ENCODE results near the gene AEBP2. TPM values are rescaled to one million over a fixed set of nuclear protein-coding genes. Genes with fewer than 3 reads are reported as not detected.
"Not testable (repeated sequence)": the region's sequence is repeated elsewhere in the genome, so short reads cannot be mapped to it uniquely, and the experiment has no call there.

The AEBP2 gene, protein sequence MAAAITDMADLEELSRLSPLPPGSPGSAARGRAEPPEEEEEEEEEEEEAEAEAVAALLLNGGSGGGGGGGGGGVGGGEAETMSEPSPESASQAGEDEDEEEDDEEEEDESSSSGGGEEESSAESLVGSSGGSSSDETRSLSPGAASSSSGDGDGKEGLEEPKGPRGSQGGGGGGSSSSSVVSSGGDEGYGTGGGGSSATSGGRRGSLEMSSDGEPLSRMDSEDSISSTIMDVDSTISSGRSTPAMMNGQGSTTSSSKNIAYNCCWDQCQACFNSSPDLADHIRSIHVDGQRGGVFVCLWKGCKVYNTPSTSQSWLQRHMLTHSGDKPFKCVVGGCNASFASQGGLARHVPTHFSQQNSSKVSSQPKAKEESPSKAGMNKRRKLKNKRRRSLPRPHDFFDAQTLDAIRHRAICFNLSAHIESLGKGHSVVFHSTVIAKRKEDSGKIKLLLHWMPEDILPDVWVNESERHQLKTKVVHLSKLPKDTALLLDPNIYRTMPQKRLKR
- 10.1 to 19.6 TPM (median 14.8 TPM) in 3 replicates for polyA plus RNA-seq
- 36.5 TPM for polyA plus RNA-seq (2011; ENCODE audit: low read depth)
- 15.9 and 26.4 TPM in 2 replicates for polyA plus RNA-seq (2011; cell fraction: cytosol; rRNA removed)
- 32.0 and 32.1 TPM in 2 replicates for polyA plus RNA-seq (2011; cell fraction: nucleus; rRNA removed)
- 21.5 and 22.7 TPM in 2 replicates for polyA plus RNA-seq (2012; ENCODE audit: low replicate concordance)
- 12.8 to 18.6 TPM (median 17.7 TPM) in 3 replicates for polyA minus RNA-seq
- polyA minus RNA-seq (2011; cell fraction: cytosol; rRNA and poly(A)+ RNA removed), result 8.8 TPM
- polyA minus RNA-seq (2011; cell fraction: nucleus; rRNA and poly(A)+ RNA removed), result 12.9 and 34.5 TPM in 2 replicates

DNA sequence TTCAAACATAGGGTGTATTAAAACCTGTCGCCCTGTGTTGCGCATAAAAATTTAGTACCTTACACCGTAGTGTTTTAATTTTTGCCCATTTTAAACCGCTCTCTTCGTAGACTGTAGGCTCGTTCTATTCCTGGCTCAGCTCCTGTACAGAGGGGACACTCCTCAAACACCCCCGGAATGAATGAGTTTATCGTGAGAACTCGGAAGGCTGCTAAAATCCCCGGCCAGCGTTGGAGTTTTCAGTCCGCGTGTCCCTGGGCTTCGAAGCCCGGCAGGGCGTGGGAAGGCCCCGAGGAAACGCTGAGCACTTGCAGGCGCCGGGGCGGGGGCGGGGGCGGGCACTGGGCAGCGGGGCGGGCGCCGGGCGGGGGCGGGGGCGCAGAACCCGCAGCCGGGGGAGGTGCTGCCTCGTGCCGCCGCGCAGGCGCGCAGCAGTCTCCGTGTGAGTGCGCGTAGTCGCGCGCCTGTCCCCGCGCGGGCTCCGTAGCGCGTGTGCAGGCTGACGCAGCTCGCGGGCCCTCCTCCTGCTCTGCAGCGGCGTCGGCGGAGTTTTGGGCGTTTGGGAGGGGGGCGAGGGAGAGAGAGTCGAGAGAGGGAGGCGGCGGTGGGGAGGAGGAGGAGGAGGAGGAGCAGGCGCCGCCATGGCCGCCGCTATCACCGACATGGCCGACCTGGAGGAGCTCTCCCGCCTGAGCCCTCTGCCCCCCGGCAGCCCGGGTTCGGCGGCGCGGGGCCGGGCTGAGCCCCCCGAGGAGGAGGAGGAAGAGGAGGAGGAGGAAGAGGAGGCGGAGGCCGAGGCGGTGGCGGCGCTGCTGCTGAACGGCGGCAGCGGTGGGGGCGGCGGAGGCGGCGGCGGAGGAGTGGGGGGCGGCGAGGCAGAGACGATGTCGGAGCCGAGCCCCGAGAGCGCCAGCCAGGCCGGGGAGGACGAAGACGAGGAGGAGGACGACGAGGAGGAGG is at the start of gene AEBP2:
TSS of gene AEBP2 (plus strand) at position 434 of the 960 bp plus-strand sequence. CDS start at position 642, 208 bp downstream.
- H2AFZ ChIP-seq (ENCODE audit: control insufficient read depth, low read length), result peak within 1 kb of the TSS; percentile 83
- peak; percentile 32 for DNase-seq (ENCODE audit: low read depth, low spot score)
- no peaks in the 10 kb centered on the region for H4K20me1 ChIP-seq (ENCODE audit: control insufficient read depth, extremely low read depth, insufficient read depth, low read length)
- H3K9ac ChIP-seq (ENCODE audit: control insufficient read depth, extremely low read depth, insufficient read depth, low read length), result peak within 1 kb of the TSS; percentile 94
- no peaks in the 10 kb centered on the region for H3K27me3 ChIP-seq (ENCODE audit: control insufficient read depth, extremely low read depth, insufficient read depth, low read length)
- no peak for TF ChIP-seq EZH2 (IDR thresholded peaks at IDR 0.05; ENCODE audit: low read length)
- TF ChIP-seq, protein P1, sequence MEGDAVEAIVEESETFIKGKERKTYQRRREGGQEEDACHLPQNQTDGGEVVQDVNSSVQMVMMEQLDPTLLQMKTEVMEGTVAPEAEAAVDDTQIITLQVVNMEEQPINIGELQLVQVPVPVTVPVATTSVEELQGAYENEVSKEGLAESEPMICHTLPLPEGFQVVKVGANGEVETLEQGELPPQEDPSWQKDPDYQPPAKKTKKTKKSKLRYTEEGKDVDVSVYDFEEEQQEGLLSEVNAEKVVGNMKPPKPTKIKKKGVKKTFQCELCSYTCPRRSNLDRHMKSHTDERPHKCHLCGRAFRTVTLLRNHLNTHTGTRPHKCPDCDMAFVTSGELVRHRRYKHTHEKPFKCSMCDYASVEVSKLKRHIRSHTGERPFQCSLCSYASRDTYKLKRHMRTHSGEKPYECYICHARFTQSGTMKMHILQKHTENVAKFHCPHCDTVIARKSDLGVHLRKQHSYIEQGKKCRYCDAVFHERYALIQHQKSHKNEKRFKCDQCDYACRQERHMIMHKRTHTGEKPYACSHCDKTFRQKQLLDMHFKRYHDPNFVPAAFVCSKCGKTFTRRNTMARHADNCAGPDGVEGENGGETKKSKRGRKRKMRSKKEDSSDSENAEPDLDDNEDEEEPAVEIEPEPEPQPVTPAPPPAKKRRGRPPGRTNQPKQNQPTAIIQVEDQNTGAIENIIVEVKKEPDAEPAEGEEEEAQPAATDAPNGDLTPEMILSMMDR (optimal IDR thresholded peaks at IDR 0.05 in 1 of 3, IDR thresholded peaks at IDR 0.05 in 1 of 3, conservative IDR thresholded peaks at IDR 0.05 in 1 of 3; ENCODE audit: extremely low read depth in 1 of 3, insufficient read depth in 2 of 3, low read length in 3 of 3), result no peak
- no peak for FAIRE-seq
- dilution Hi-C loops (cut with MboI; ENCODE audit: extremely low pct_ligation_motif_present, low sequenced_read_pairs), result no loop called here
- H3K79me2 ChIP-seq (ENCODE audit: control insufficient read depth, insufficient read depth, low read length), result peaks cover 46% of the 10 kb centered on the region
- no peaks in the 10 kb centered on the region for H3K9me1 ChIP-seq (ENCODE audit: control insufficient read depth, extremely low read depth, insufficient read depth, low read length)
- H3K36me3 ChIP-seq (ENCODE audit: control insufficient read depth in 2 of 2, extremely low read depth in 1 of 2, insufficient read depth in 2 of 2, low read length in 2 of 2), result peaks cover 0 to under 1% of the 10 kb centered on the region in 2 experiments
- H3K4me3 ChIP-seq (ENCODE audit: control insufficient read depth in 2 of 3, extremely low read depth in 1 of 3, insufficient read depth in 2 of 3, low read depth in 1 of 3, low read length in 3 of 3), result peak within 1 kb of the TSS; percentile 85 to 95 (median 91)
- H3K27ac ChIP-seq (ENCODE audit: control insufficient read depth, insufficient read depth, low read length), result peak within 1 kb of the TSS; percentile 84
- H3K4me1 ChIP-seq (ENCODE audit: control insufficient read depth, extremely low read depth, insufficient read depth, low read length), result peaks cover 13% of the 10 kb centered on the region
- H3K4me2 ChIP-seq (ENCODE audit: control insufficient read depth, extremely low read depth, insufficient read depth, low read depth, low read length), result peak within 1 kb of the TSS; percentile 74
- H3K9me3 ChIP-seq (ENCODE audit: control insufficient read depth, low read depth, low read length), result no peaks in the 10 kb centered on the region

DNA sequence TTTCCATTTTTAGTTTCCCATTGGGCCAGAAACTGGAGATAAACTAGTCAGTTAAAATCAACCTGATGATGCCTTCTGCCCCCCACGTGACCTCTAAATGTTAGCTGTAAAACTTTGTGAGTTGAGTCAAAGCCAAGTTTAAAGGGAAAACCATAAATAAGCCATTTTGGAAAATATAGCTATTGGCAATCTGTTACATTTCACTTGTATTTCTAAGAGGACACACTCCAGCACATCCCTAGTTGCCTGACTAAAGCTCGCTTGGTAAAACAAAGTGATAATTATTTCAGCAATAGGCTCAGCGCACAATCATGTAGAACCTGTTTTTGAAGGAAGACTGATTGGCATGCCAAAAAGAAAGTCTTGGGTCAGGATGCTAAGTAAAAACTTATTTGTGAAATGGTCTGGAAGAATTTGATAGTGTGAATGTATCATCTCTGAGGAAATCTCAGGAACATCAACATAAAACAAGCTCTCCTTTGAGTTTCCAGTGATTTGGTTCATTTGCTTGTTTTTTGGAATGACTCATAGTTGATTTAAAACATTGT is 49.2 kb upstream of the AEBP2 start:
- Histone ChIP-seq H3K9ac (ENCODE audit: control insufficient read depth, extremely low read depth, insufficient read depth, low read length) (no peak overlapping the region), H3K9me1 (ENCODE audit: control insufficient read depth, extremely low read depth, insufficient read depth, low read length) (no peaks in the 10 kb centered on the region), H3K9me3 (ENCODE audit: control insufficient read depth, low read depth, low read length) (no peaks in the 10 kb centered on the region), H3K4me2 (ENCODE audit: control insufficient read depth, extremely low read depth, insufficient read depth, low read depth, low read length) (no peak overlapping the region), H3K36me3 (ENCODE audit: control insufficient read depth in 2 of 2, extremely low read depth in 1 of 2, insufficient read depth in 2 of 2, low read length in 2 of 2) (no peaks in the 10 kb centered on the region), H3K27me3 (ENCODE audit: control insufficient read depth, extremely low read depth, insufficient read depth, low read length) (no peaks in the 10 kb centered on the region), H3K79me2 (ENCODE audit: control insufficient read depth, insufficient read depth, low read length) (no peaks in the 10 kb centered on the region), H4K20me1 (ENCODE audit: control insufficient read depth, extremely low read depth, insufficient read depth, low read length) (no peaks in the 10 kb centered on the region), H3K27ac (ENCODE audit: control insufficient read depth, insufficient read depth, low read length) (no peak overlapping the region), H3K4me3 (ENCODE audit: control insufficient read depth in 2 of 3, extremely low read depth in 1 of 3, insufficient read depth in 2 of 3, low read depth in 1 of 3, low read length in 3 of 3) (no peak overlapping the region), H3K4me1 (ENCODE audit: control insufficient read depth, extremely low read depth, insufficient read depth, low read length) (no peaks in the 10 kb centered on the region), H2AFZ (ENCODE audit: control insufficient read depth, low read length) (no peak overlapping the region)
- TF ChIP-seq, protein P1 (optimal IDR thresholded peaks at IDR 0.05 in 1 of 3, IDR thresholded peaks at IDR 0.05 in 1 of 3, conservative IDR thresholded peaks at IDR 0.05 in 1 of 3; ENCODE audit: extremely low read depth in 1 of 3, insufficient read depth in 2 of 3, low read length in 3 of 3), result no peak
- TF ChIP-seq EZH2 (IDR thresholded peaks at IDR 0.05; ENCODE audit: low read length), result no peak
- dilution Hi-C loops (cut with MboI; ENCODE audit: extremely low pct_ligation_motif_present, low sequenced_read_pairs), result no loop called here
- DNase-seq (ENCODE audit: low read depth, low spot score), result no peak
- FAIRE-seq, result no peak

DNA sequence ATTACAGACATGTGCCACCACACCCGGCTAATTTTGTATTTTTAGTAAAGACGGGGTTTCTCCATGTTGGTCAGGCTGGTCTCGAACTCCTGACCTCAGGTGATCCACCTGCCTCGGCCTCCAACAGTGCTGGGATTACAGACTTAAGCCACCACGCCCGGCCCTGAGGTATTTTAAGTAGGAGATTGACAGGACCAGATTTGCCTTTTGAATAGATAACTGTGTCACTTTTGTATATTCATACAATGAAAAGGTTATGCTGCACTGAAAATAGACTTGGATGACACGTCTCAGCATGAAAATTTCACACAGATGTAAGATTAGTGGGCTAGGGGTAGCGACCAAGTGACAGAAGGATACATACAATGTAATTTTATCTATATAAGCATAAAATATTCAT is 46.6 kb upstream of the AEBP2 start:
- DNase-seq (ENCODE audit: low read depth, low spot score); dilution Hi-C loops (cut with MboI; ENCODE audit: extremely low pct_ligation_motif_present, low sequenced_read_pairs): not testable (repeated sequence)

More for the DNA sequence above, 46.6 kb upstream of the AEBP2 start:
- not testable (repeated sequence) for H3K27me3 ChIP-seq (ENCODE audit: control insufficient read depth, extremely low read depth, insufficient read depth, low read length); H3K4me2 ChIP-seq (ENCODE audit: control insufficient read depth, extremely low read depth, insufficient read depth, low read depth, low read length); H2AFZ ChIP-seq (ENCODE audit: control insufficient read depth, low read length); H3K9me3 ChIP-seq (ENCODE audit: control insufficient read depth, low read depth, low read length); H3K9me1 ChIP-seq (ENCODE audit: control insufficient read depth, extremely low read depth, insufficient read depth, low read length); H3K79me2 ChIP-seq (ENCODE audit: control insufficient read depth, insufficient read depth, low read length); H3K27ac ChIP-seq (ENCODE audit: control insufficient read depth, insufficient read depth, low read length); FAIRE-seq; H3K4me3 ChIP-seq (ENCODE audit: control insufficient read depth in 2 of 3, extremely low read depth in 1 of 3, insufficient read depth in 2 of 3, low read depth in 1 of 3, low read length in 3 of 3); H3K36me3 ChIP-seq (ENCODE audit: control insufficient read depth in 2 of 2, extremely low read depth in 1 of 2, insufficient read depth in 2 of 2, low read length in 2 of 2); H4K20me1 ChIP-seq (ENCODE audit: control insufficient read depth, extremely low read depth, insufficient read depth, low read length); H3K4me1 ChIP-seq (ENCODE audit: control insufficient read depth, extremely low read depth, insufficient read depth, low read length); H3K9ac ChIP-seq (ENCODE audit: control insufficient read depth, extremely low read depth, insufficient read depth, low read length)
